Right renal cortex interstitium (tissue), 3 donors: ENCODE measurements around the gene SNAP91. TPM values are rescaled to one million over a fixed set of nuclear protein-coding genes. Genes with fewer than 3 reads are reported as not detected.
"Not testable (repeated sequence)": the region's sequence is repeated elsewhere in the genome, so short reads cannot be mapped to it uniquely, and the experiment has no call there.

Experiments
- DNase-seq, 3 donors: peaks; one replicate each; pipeline ENCODE4 v3.0.0-alpha.2; 2013; ENCODE audit warnings: low read depth in 3 of 3, low spot score in 2 of 3
- polyA plus RNA-seq, 3 donors: library from polyadenylated mRNA; unstranded; fragments of 120-200 nt; gene quantifications; one replicate each; pipeline ENCODE4 v1.2.1, GENCODE V29; 2013; ENCODE audit not compliant: insufficient read length in 3 of 3

The SNAP91 gene
- polyA plus RNA-seq: under 1 TPM; 0.54 to 0.75 (median 0.57) TPM

GRCh38 chr6:83708970-83709747, at the start of gene SNAP91:
TSS of gene SNAP91 (minus strand) at chr6:83709101. CDS start at chr6:83707927, 1,174 bp downstream.
- no peak for DNase-seq

GRCh38 chr6:83758533-83758932, 49.6 kb upstream of the SNAP91 start:
- DNase-seq: no peak

GRCh38 chr6:83757021-83757420, 48.1 kb upstream of the SNAP91 start:
- no peak for DNase-seq

GRCh38 chr6:83756565-83756964, 47.7 kb upstream of the SNAP91 start:
- DNase-seq: no peak

- not testable (repeated sequence) for DNase-seq
These were observed 43.5 kb upstream of the SNAP91 start for GRCh38 chr6:83752375-83752774.

GRCh38 chr6:83741089-83741488, 32.2 kb upstream of the SNAP91 start:
- no peak for DNase-seq

GRCh38 chr6:83735461-83735860, 26.6 kb upstream of the SNAP91 start:
- DNase-seq: no peak

GRCh38 chr6:83729871-83730270, 21.0 kb upstream of the SNAP91 start:
- no peak for DNase-seq

- no peak for DNase-seq
These were observed 14.0 kb upstream of the SNAP91 start for GRCh38 chr6:83722876-83723275.

- DNase-seq: no peak
These were observed 8.9 kb upstream of the SNAP91 start for GRCh38 chr6:83717809-83718208.

- no peak for DNase-seq
These were observed 3.1 kb upstream of the SNAP91 start for GRCh38 chr6:83711958-83712357.

- no peak for DNase-seq
These were observed 798 bp upstream of the SNAP91 start for GRCh38 chr6:83709748-83710050.

- no peak for DNase-seq
These were observed 343 bp downstream of the SNAP91 start for GRCh38 chr6:83708546-83708969.

GRCh38 chr6:83707829-83708545, 914 bp downstream of the SNAP91 start:
- no peak for DNase-seq

GRCh38 chr6:83702749-83703148, 6.2 kb downstream of the SNAP91 start:
- DNase-seq: no peak

GRCh38 chr6:83702077-83702476, 6.8 kb downstream of the SNAP91 start:
- no peak for DNase-seq

- DNase-seq: no peak
These were observed 12.2 kb downstream of the SNAP91 start for GRCh38 chr6:83696674-83697073.

- no peak for DNase-seq
These were observed 23.4 kb downstream of the SNAP91 start for GRCh38 chr6:83685481-83685880.

GRCh38 chr6:83677791-83678190, 31.1 kb downstream of the SNAP91 start:
- DNase-seq: no peak

GRCh38 chr6:83637953-83638352, 70.9 kb downstream of the SNAP91 start:
- no peak for DNase-seq

GRCh38 chr6:83636800-83637199, 72.1 kb downstream of the SNAP91 start:
- no peak for DNase-seq

GRCh38 chr6:83633609-83634008, 75.3 kb downstream of the SNAP91 start:
- no peak for DNase-seq
